NCI-H2081 (cell line): ENCODE measurements around the gene MYO18A.

ENCODE experiments used
- DNase-seq, 2 experiments: peaks; one replicate each; lab custom pipeline; 2025; lab: John Stamatoyannopoulos, UW

The MYO18A gene

GRCh38 chr17:29078183-29079045 lies 101.8 kb downstream of the MYO18A start:
- peak; percentile 37 to 63 for DNase-seq

GRCh38 chr17:29077320-29077719 lies 102.9 kb downstream of the MYO18A start:
- no peak for DNase-seq

- no peak for DNase-seq
Measured at GRCh38 chr17:29076722-29077121, 103.5 kb downstream of the MYO18A start.

GRCh38 chr17:29076087-29076486 lies 104.1 kb downstream of the MYO18A start:
- DNase-seq: no peak

- no peak for DNase-seq
Measured at GRCh38 chr17:29074488-29074887, 105.7 kb downstream of the MYO18A start.

GRCh38 chr17:29073520-29073919 lies 106.7 kb downstream of the MYO18A start:
- DNase-seq: no peak

- DNase-seq: no peak
Measured at GRCh38 chr17:29073045-29073444, 107.2 kb downstream of the MYO18A start.

GRCh38 chr17:29071303-29071702 lies 108.9 kb downstream of the MYO18A start:
- DNase-seq: no peak

GRCh38 chr17:29070781-29071180 lies 109.4 kb downstream of the MYO18A start:
- DNase-seq: peak in 1 of 2 experiments; percentile 31

GRCh38 chr17:29070308-29070707 lies 109.9 kb downstream of the MYO18A start:
- no peak for DNase-seq

- no peak for DNase-seq
Measured at GRCh38 chr17:29069526-29070041, 110.6 kb downstream of the MYO18A start.

- DNase-seq: no peak
Measured at GRCh38 chr17:29068818-29069217, 111.4 kb downstream of the MYO18A start.

GRCh38 chr17:29066606-29067005 lies 113.6 kb downstream of the MYO18A start:
- DNase-seq: no peak

- peak in 1 of 2 experiments; percentile 18 for DNase-seq
Measured at GRCh38 chr17:29066047-29066446, 114.2 kb downstream of the MYO18A start.

- no peak for DNase-seq
Measured at GRCh38 chr17:29063992-29064391, 116.2 kb downstream of the MYO18A start.

- no peak for DNase-seq
Measured at GRCh38 chr17:29062215-29062614, 118.0 kb downstream of the MYO18A start.

- no peak for DNase-seq
Measured at GRCh38 chr17:29061036-29061435, 119.2 kb downstream of the MYO18A start.

GRCh38 chr17:29060475-29060874 lies 119.7 kb downstream of the MYO18A start:
- no peak for DNase-seq

GRCh38 chr17:29059281-29059680 lies 120.9 kb downstream of the MYO18A start:
- no peak for DNase-seq

- no peak for DNase-seq
Measured at GRCh38 chr17:29058391-29058790, 121.8 kb downstream of the MYO18A start.

- no peak for DNase-seq
Measured at GRCh38 chr17:29057361-29057760, 122.8 kb downstream of the MYO18A start.

GRCh38 chr17:29054835-29055234 lies 125.4 kb downstream of the MYO18A start:
- no peak for DNase-seq

GRCh38 chr17:29051731-29052130 lies 128.5 kb downstream of the MYO18A start:
- DNase-seq: no peak

- DNase-seq: no peak
Measured at GRCh38 chr17:29051194-29051593, 129.0 kb downstream of the MYO18A start.
